Muscle of leg (tissue), 11 donors: ENCODE measurements around the gene BAIAP2. TPM values are rescaled to one million over a fixed set of nuclear protein-coding genes. Genes with fewer than 3 reads are reported as not detected.
A peak's percentile ranks its signal among the peaks of the same experiment; 100 is the strongest.

Source experiments
- DNase-seq: peaks from one replicate; pipeline ENCODE4 v3.0.0; 2013
- H3K27ac ChIP-seq: one replicate; pipeline ENCODE4 v1.5.1; 2013; ENCODE audit warnings: mild to moderate bottlenecking, low read length, control low read depth
- H3K27me3 ChIP-seq: one replicate; pipeline ENCODE4 v1.6.1; 2013; ENCODE audit warnings: low read length; ENCODE audit not compliant: control insufficient read depth, insufficient read depth
- H3K36me3 ChIP-seq: one replicate; pipeline ENCODE4 v1.6.1; 2013; ENCODE audit warnings: low read length; ENCODE audit not compliant: control insufficient read depth, insufficient read depth
- H3K4me1 ChIP-seq: one replicate; pipeline ENCODE4 v1.6.1; 2013; ENCODE audit warnings: low read length; ENCODE audit not compliant: control insufficient read depth, insufficient read depth
- H3K4me3 ChIP-seq: one replicate; pipeline ENCODE4 v1.5.1; 2013; ENCODE audit warnings: low read length, control low read depth
- H3K9me3 ChIP-seq: replicated peaks from 2 replicates; pipeline ENCODE4 v1.6.1; 2013; ENCODE audit warnings: low read depth, low read length; ENCODE audit not compliant: control insufficient read depth
- WGBS: methylation state at CpG from one replicate; pipeline ENCODE4 v1.1.5; 2013; ENCODE audit warnings: missing lambda C conversion rate; ENCODE audit not compliant: insufficient coverage; 5-methylcytosine and 5-hydroxymethylcytosine counted together
- polyA plus RNA-seq, 8 donors: library from polyadenylated mRNA; unstranded; fragments of 120-200 nt; gene quantifications; one replicate each; pipeline versions ENCODE4 v1.2.1 to v1.2.3, GENCODE V29; 2013; ENCODE audit warnings: inconsistent platforms in 1 of 8, low replicate concordance in 1 of 8; ENCODE audit not compliant: insufficient read length in 8 of 8, insufficient read depth in 1 of 8
- total RNA-seq: library from RNA; stranded (reverse); fragments of 120-200 nt; gene quantifications from one replicate; pipeline ENCODE4 v1.2.4, GENCODE V29; 2013

The BAIAP2 gene
- total and polyA plus RNA-seq, 9 donors = 11.6 to 24.7 (median 17.1) TPM

GRCh38 chr17:81000631-81001357 is 34.2 kb upstream of the BAIAP2 start:
- Histone ChIP-seq H3K36me3 (peaks cover 49% of the 10 kb centered on the region), H3K4me1 (peaks cover 39% of the 10 kb centered on the region), H3K4me3 (no peak overlapping the region), H3K27me3 (peaks cover 31% of the 10 kb centered on the region), H3K9me3 (no peaks in the 10 kb centered on the region), H3K27ac (peak overlapping the region; percentile 49)
- DNase-seq = peak; percentile 69
- WGBS = 63% methylated on average over 17 of the region's 18 CpGs

GRCh38 chr17:81002013-81002384 is 33.0 kb upstream of the BAIAP2 start:
- Histone ChIP-seq H3K27me3 (peaks cover 40% of the 10 kb centered on the region), H3K4me1 (peaks cover 39% of the 10 kb centered on the region), H3K4me3 (no peak overlapping the region), H3K36me3 (peaks cover 37% of the 10 kb centered on the region), H3K9me3 (no peaks in the 10 kb centered on the region), H3K27ac (no peak overlapping the region)
- DNase-seq = peak; percentile 4
- 89% methylated on average over 5 of the region's 10 CpGs for WGBS

- Histone ChIP-seq H3K36me3 (peaks cover 30% of the 10 kb centered on the region), H3K4me3 (no peak overlapping the region), H3K27ac (no peak overlapping the region), H3K9me3 (no peaks in the 10 kb centered on the region), H3K4me1 (peaks cover 39% of the 10 kb centered on the region), H3K27me3 (peaks cover 41% of the 10 kb centered on the region)
- WGBS = 18% methylated on average over 9 of the region's 21 CpGs
- DNase-seq = peak; percentile 64
Measured at GRCh38 chr17:81002409-81003361, 32.3 kb upstream of the BAIAP2 start.

- Histone ChIP-seq H3K36me3 (peaks cover 18% of the 10 kb centered on the region), H3K9me3 (no peaks in the 10 kb centered on the region), H3K27me3 (peaks cover 41% of the 10 kb centered on the region), H3K4me3 (peak overlapping the region; percentile 29), H3K4me1 (peaks cover 39% of the 10 kb centered on the region), H3K27ac (no peak overlapping the region)
- DNase-seq = no peak
- 2% methylated on average over 40 of the region's 72 CpGs for WGBS
Measured at GRCh38 chr17:81003711-81004475, 31.1 kb upstream of the BAIAP2 start.

GRCh38 chr17:81006891-81007290 is 28.1 kb upstream of the BAIAP2 start:
- 63% methylated on average over 3 of the region's 10 CpGs for WGBS
- Histone ChIP-seq H3K27ac (no peak overlapping the region), H3K4me3 (no peak overlapping the region), H3K9me3 (peaks cover 6% of the 10 kb centered on the region), H3K4me1 (peaks cover 21% of the 10 kb centered on the region), H3K36me3 (no peaks in the 10 kb centered on the region), H3K27me3 (peaks cover 44% of the 10 kb centered on the region)
- peak; percentile 61 for DNase-seq

GRCh38 chr17:81008140-81008539 is 26.8 kb upstream of the BAIAP2 start:
- Histone ChIP-seq H3K9me3 (peaks cover 6% of the 10 kb centered on the region), H3K27me3 (peaks cover 36% of the 10 kb centered on the region), H3K36me3 (no peaks in the 10 kb centered on the region), H3K4me3 (no peak overlapping the region), H3K4me1 (peaks cover 12% of the 10 kb centered on the region), H3K27ac (no peak overlapping the region)
- 59% methylated on average over 9 of the region's 11 CpGs for WGBS
- no peak for DNase-seq

GRCh38 chr17:81009136-81009535 is 25.8 kb upstream of the BAIAP2 start:
- Histone ChIP-seq H3K27ac (no peak overlapping the region), H3K36me3 (no peaks in the 10 kb centered on the region), H3K27me3 (peaks cover 28% of the 10 kb centered on the region), H3K4me3 (no peak overlapping the region), H3K9me3 (peaks cover 6% of the 10 kb centered on the region), H3K4me1 (peaks cover 10% of the 10 kb centered on the region)
- DNase-seq = peak; percentile 44
- WGBS = 59% methylated on average over 8 of the region's 14 CpGs

GRCh38 chr17:81010935-81011334 is 24.0 kb upstream of the BAIAP2 start:
- H3K4me3 ChIP-seq = no peak overlapping the region
- H3K4me1 ChIP-seq = peaks cover 7% of the 10 kb centered on the region
- WGBS = 83% methylated on average over 2 of the region's 2 CpGs
- H3K36me3 ChIP-seq = no peaks in the 10 kb centered on the region
- H3K27ac ChIP-seq = no peak overlapping the region
- peaks cover 6% of the 10 kb centered on the region for H3K9me3 ChIP-seq
- peaks cover 11% of the 10 kb centered on the region for H3K27me3 ChIP-seq
- DNase-seq = peak; percentile 5

- peaks cover 4% of the 10 kb centered on the region for H3K27me3 ChIP-seq
- no peak overlapping the region for H3K27ac ChIP-seq
- WGBS = no CpG with 5 or more reads among the region's 3 CpGs
- no peak for DNase-seq
- no peak overlapping the region for H3K4me3 ChIP-seq
- H3K4me1 ChIP-seq = peaks cover 7% of the 10 kb centered on the region
- H3K9me3 ChIP-seq = peaks cover 11% of the 10 kb centered on the region
- H3K36me3 ChIP-seq = no peaks in the 10 kb centered on the region
Measured at GRCh38 chr17:81011951-81012350, 23.0 kb upstream of the BAIAP2 start.
